GM19324 (cell line): ENCODE data around the gene SPACA7.

Source experiments
- ATAC-seq: cut with Tn5 transposase; IDR thresholded peaks from one replicate; pipeline ENCODE4 v1.9.1; 2021; ENCODE audit warnings: mild to moderate bottlenecking, moderate library complexity; ENCODE audit not compliant: unreplicated experiment, low FRiP score

The SPACA7 gene

GRCh38 chr13:112376050-112376681 is at the start of gene SPACA7:
SPACA7 (plus strand) TSS chr13:112376355; CDS start chr13:112376386, 31 bp downstream.
- ATAC-seq, result no peak

- ATAC-seq, result no peak
These were observed 49.3 kb upstream of the SPACA7 start for GRCh38 chr13:112326821-112327370.

- ATAC-seq, result no peak
These were observed 47.2 kb upstream of the SPACA7 start for GRCh38 chr13:112328936-112329335.

- ATAC-seq, result no peak
These were observed 46.8 kb upstream of the SPACA7 start for GRCh38 chr13:112329376-112329775.

GRCh38 chr13:112330066-112330465 is 46.1 kb upstream of the SPACA7 start:
- ATAC-seq, result no peak

- ATAC-seq, result no peak
These were observed 45.4 kb upstream of the SPACA7 start for GRCh38 chr13:112330479-112331381.

GRCh38 chr13:112331675-112332074 is 44.5 kb upstream of the SPACA7 start:
- ATAC-seq, result no peak

GRCh38 chr13:112332727-112333126 is 43.4 kb upstream of the SPACA7 start:
- no peak for ATAC-seq

GRCh38 chr13:112333756-112334543 is 42.2 kb upstream of the SPACA7 start:
- no peak for ATAC-seq

- no peak for ATAC-seq
These were observed 41.0 kb upstream of the SPACA7 start for GRCh38 chr13:112335135-112335534.

- ATAC-seq, result no peak
These were observed 34.7 kb upstream of the SPACA7 start for GRCh38 chr13:112341446-112341845.

- no peak for ATAC-seq
These were observed 34.0 kb upstream of the SPACA7 start for GRCh38 chr13:112341976-112342735.

GRCh38 chr13:112342841-112343361 is 33.3 kb upstream of the SPACA7 start:
- no peak for ATAC-seq

GRCh38 chr13:112343591-112343990 is 32.6 kb upstream of the SPACA7 start:
- no peak for ATAC-seq

- ATAC-seq, result no peak
These were observed 30.4 kb upstream of the SPACA7 start for GRCh38 chr13:112345826-112346172.

GRCh38 chr13:112346173-112346898 is 29.8 kb upstream of the SPACA7 start:
- no peak for ATAC-seq

GRCh38 chr13:112346899-112347229 is 29.3 kb upstream of the SPACA7 start:
- ATAC-seq, result no peak

- ATAC-seq, result no peak
These were observed 28.2 kb upstream of the SPACA7 start for GRCh38 chr13:112347986-112348385.

- ATAC-seq, result no peak
These were observed 27.4 kb upstream of the SPACA7 start for GRCh38 chr13:112348642-112349345.
